Fibroblast of skin of right quadriceps (primary cell): ENCODE measurements around the gene WNT9A.
"Not testable (repeated sequence)": the region's sequence is repeated elsewhere in the genome, so short reads cannot be mapped to it uniquely, and the experiment has no call there.

Experiments
- DNase-seq: peaks from one replicate; pipeline ENCODE4 v3.0.0-alpha.2; 2013

Gene WNT9A

DNA sequence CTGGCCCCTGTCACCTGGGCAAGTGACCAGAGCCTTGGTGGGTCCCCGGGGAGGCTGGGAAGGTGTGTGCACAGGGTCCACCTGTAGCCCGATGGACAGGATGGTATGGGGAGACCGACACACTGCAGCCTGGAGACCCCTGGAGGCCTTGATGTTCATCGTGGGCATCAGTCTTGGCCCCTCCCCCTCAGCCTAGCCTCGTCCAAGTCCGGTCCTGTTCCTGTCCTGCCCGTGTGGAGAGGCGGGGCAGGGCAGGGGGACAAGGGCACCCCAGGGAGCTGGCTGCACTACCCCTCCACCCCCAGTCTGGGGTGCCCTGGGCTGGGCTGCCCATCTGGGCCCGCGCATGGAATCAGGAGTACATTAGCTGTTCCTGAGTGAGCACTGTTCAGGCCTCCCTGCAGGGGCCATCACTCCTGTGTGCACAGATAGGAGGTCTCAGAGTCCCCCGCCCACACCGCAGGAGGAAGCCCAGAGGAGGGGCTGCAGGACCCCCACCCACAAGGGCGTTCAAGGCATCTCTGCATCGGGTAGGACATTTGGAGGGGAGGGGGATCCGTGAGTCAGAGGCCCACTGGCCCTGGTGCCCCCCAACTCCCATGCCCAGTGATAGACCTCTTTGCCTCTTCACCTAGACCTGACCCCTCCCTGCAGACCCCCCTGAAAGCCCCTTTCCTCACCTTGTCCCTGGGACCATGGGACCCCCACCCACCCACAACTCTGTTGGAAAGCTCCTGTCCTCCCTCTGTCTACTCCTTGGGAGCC lies 63.2 kb downstream of the WNT9A start:
- DNase-seq: no peak

DNA sequence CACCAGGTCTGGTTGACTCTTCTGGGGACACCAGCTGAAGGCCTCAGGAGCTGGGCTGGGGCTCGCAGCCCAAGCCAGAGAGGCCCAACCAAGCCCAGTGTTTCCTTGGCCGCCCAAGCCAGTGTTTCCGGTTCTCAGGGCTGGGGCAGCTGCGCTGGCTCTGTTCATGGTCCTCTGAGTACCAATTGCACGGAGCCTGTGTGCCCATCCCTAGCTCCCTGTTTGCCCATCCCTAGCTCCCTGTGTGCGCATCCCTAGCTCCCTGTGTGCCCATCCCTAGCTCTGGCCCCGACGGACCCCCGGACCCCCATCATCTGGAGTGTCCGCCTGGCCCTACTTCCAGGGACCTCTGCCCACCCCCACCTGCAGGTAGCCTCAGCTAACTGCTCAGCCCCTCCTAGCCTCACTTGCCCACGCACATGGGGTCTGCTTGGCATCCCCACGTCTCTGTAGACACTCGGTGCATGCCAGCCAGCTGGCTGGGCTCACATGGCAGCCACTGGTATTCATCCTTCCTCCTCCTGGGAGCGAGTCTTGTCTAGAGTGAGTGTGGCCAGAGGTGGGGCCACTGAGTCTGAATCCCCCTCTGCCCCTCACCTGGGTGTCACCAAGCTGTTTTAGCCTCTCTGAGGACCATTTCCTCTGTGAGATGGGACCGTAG lies 64.0 kb downstream of the WNT9A start:
- DNase-seq: no peak

DNA sequence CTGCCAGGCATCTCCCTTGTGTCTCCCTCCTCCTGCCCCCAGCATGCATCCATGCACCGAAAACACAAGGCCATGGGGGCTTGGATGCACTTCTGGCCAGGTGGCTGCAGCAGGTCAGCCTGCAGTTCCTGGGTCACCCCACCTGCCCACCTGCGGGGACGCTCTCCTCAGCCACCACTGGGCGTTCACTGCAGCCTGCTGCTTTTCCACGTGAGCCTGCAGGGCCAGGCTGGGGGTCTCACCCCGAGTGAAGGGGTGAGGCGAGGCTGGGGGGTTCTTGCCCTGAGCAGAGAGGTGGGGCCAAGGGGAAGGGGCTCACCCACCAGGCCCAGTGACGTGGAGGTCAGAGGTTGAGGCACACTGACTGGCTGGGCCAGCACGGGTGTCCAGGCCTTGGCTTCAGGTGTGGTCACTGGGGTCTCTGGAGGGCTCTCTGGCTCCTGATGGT lies 64.6 kb downstream of the WNT9A start:
- DNase-seq: no peak

- DNase-seq: no peak
These were observed 67.3 kb downstream of the WNT9A start for GRCh38 chr1:227880342-227880924.

- DNase-seq: not testable (repeated sequence)
These were observed 69.9 kb downstream of the WNT9A start for GRCh38 chr1:227877810-227878209.

DNA sequence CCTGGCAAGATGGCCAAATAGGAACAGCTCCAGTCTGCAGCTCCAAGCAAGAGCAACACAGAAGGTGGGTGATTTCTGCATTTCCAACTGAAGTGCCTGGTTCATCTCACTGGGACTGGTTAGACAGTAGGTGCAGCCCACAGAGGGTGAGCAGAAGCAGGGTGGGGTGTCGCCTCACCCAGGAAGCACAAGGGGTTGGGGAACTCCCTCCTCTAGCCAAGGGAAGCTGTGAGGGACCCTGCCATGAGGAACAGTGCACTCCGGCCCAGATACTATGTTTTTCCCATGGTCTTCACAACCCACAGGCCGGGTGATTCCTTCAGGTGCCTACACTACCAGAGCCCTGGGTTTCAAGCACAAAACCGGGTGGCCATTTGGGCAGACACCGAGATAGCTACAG lies 75.8 kb downstream of the WNT9A start:
- not testable (repeated sequence) for DNase-seq

- no peak for DNase-seq
These were observed 77.4 kb downstream of the WNT9A start for GRCh38 chr1:227870366-227870765.

GRCh38 chr1:227869851-227870305 lies 77.9 kb downstream of the WNT9A start:
- DNase-seq: peak; percentile 18

DNA sequence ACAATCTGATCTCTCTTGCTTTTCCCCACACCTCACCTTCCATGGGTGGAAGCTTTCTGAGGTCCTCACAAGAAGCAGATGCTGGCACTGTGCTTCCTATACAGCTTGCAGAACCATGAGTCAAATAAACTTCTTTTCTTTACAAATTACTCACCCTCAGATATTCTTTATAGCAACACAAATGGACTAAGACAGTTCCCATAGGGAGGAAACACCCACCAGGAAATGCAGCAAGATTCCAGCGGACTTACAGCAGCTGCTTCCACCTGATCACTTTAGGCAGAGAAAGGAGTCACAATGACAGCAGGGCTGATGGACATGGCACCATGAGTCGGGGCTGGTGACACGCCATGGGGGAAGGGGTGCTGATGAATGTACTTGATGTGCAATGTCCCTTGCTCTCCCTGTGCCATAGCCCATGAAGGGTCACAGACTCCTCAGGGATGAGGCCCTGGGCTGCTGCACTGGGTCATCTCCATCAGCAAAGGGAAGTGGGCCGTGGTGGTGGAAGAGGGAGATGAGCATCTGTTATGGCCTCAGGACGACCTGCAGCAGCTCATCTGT lies 78.4 kb downstream of the WNT9A start:
- DNase-seq: no peak
